ENCODE data around the gene ABCA9. TPM values are rescaled to one million over a fixed set of nuclear protein-coding genes. Genes with fewer than 3 reads are reported as not detected.
"Not testable (repeated sequence)": the region's sequence is repeated elsewhere in the genome, so short reads cannot be mapped to it uniquely, and the experiment has no call there.

ABCA9 gene
- total and polyA plus RNA-seq, 8 donors: 0.76 to 4.5 (median 2.4) TPM

- Histone ChIP-seq H3K27me3 (no peaks in the 10 kb centered on the region), H3K9me3 (no peaks in the 10 kb centered on the region), H3K27ac (no peak overlapping the region), H3K4me3 (no peak overlapping the region), H3K36me3 (no peaks in the 10 kb centered on the region), H3K4me1 (no peaks in the 10 kb centered on the region)
- no peak for TF ChIP-seq CTCF (IDR thresholded peaks at IDR 0.05)
- intact Hi-C loops (cut with DNase I): no loop called here
- FAIRE-seq: no peak
- no peak for DNase-seq
- ATAC-seq: no peak
- WGBS, 2 donors: 90 to 97% methylated on average over 4 of the region's 4 CpGs
Measured at GRCh38 chr17:68953340-68953997, 107.3 kb downstream of the ABCA9 start.

- no peak for TF ChIP-seq CTCF (IDR thresholded peaks at IDR 0.05)
- DNase-seq (no peak), ATAC-seq (no peak), FAIRE-seq (no peak)
- Histone ChIP-seq H3K27ac (no peak overlapping the region), H3K4me3 (no peak overlapping the region), H3K4me1 (no peaks in the 10 kb centered on the region), H3K9me3 (no peaks in the 10 kb centered on the region), H3K27me3 (no peaks in the 10 kb centered on the region), H3K36me3 (no peaks in the 10 kb centered on the region)
- intact Hi-C loops (cut with DNase I): no loop called here
- WGBS, 2 donors: 84 to 86% methylated on average over 4 of the region's 4 CpGs
Measured at GRCh38 chr17:68950725-68951124, 110.0 kb downstream of the ABCA9 start.

GRCh38 chr17:68947868-68948267 is 112.9 kb downstream of the ABCA9 start:
- WGBS, 2 donors: 90 to 100% methylated on average over 1 of the region's 1 CpG
- intact Hi-C loops (cut with DNase I); ATAC-seq: not testable (repeated sequence)

GRCh38 chr17:68944435-68945035 is 116.2 kb downstream of the ABCA9 start:
- no peak overlapping the region for H3K27ac ChIP-seq
- H3K4me1 ChIP-seq: no peaks in the 10 kb centered on the region
- FAIRE-seq (no peak), ATAC-seq (no peak), DNase-seq (no peak)
- intact Hi-C loops (cut with DNase I): no loop called here
- no peak overlapping the region for H3K4me3 ChIP-seq
- no peaks in the 10 kb centered on the region for H3K9me3 ChIP-seq
- TF ChIP-seq CTCF (IDR thresholded peaks at IDR 0.05): no peak
- H3K27me3 ChIP-seq: no peaks in the 10 kb centered on the region
- H3K36me3 ChIP-seq: no peaks in the 10 kb centered on the region
- WGBS, 2 donors: 79 to 89% methylated on average over 6 of the region's 6 CpGs

More at GRCh38 chr17:68947868-68948267, 112.9 kb downstream of the ABCA9 start:
- FAIRE-seq, H3K27me3 ChIP-seq, H3K4me1 ChIP-seq, H3K4me3 ChIP-seq, H3K27ac ChIP-seq, H3K36me3 ChIP-seq, DNase-seq, H3K9me3 ChIP-seq: not testable (repeated sequence)

GRCh38 chr17:68943812-68944182 is 116.9 kb downstream of the ABCA9 start:
- H3K27me3 ChIP-seq; H3K36me3 ChIP-seq; DNase-seq; intact Hi-C loops (cut with DNase I); H3K9me3 ChIP-seq; ATAC-seq; H3K27ac ChIP-seq; FAIRE-seq; H3K4me3 ChIP-seq; H3K4me1 ChIP-seq: not testable (repeated sequence)
- WGBS, 2 donors: 86 to 96% methylated on average over 2 of the region's 2 CpGs

GRCh38 chr17:68943123-68943811 is 117.5 kb downstream of the ABCA9 start:
- no peak overlapping the region for H3K27ac ChIP-seq
- intact Hi-C loops (cut with DNase I): no loop called here
- no peaks in the 10 kb centered on the region for H3K27me3 ChIP-seq
- H3K4me3 ChIP-seq: no peak overlapping the region
- H3K36me3 ChIP-seq: no peaks in the 10 kb centered on the region
- no peaks in the 10 kb centered on the region for H3K4me1 ChIP-seq
- DNase-seq (no peak), FAIRE-seq (no peak), ATAC-seq (no peak)
- no peak for TF ChIP-seq CTCF (IDR thresholded peaks at IDR 0.05)
- WGBS, 2 donors: 60 to 80% methylated on average over 4 of the region's 4 CpGs
- H3K9me3 ChIP-seq: no peaks in the 10 kb centered on the region
